NT2/D1 (cell line): ENCODE data around the gene ARL13A.
"Not testable (repeated sequence)": the region's sequence is repeated elsewhere in the genome, so short reads cannot be mapped to it uniquely, and the experiment has no call there.

Experiments
- DNase-seq: peaks from one replicate; pipeline ENCODE4 v3.0.0-alpha.2; 2011; ENCODE audit warnings: low read depth, low spot score
- H3K27me3 ChIP-seq: 2 replicates; pipeline ENCODE4 v1.6.0; 2011; ENCODE audit warnings: mild to moderate bottlenecking; ENCODE audit not compliant: insufficient read length, insufficient read depth
- H3K36me3 ChIP-seq: 2 replicates; pipeline ENCODE4 v1.6.1; 2011; ENCODE audit warnings: mild to moderate bottlenecking, low read length, mixed read lengths; ENCODE audit not compliant: insufficient read depth, insufficient read length
- H3K4me1 ChIP-seq: 2 replicates; pipeline ENCODE4 v1.5.1; 2011; ENCODE audit not compliant: insufficient read depth, insufficient read length
- H3K4me3 ChIP-seq: 2 replicates; pipeline ENCODE4 v1.5.1; 2011; ENCODE audit warnings: low read depth; ENCODE audit not compliant: insufficient read length
- H3K9ac ChIP-seq: 2 replicates; pipeline ENCODE4 v1.6.0; 2011; ENCODE audit warnings: low read depth; ENCODE audit not compliant: insufficient read length
- H3K9me3 ChIP-seq: 2 replicates; pipeline ENCODE4 v1.5.1; 2011; ENCODE audit warnings: mild to moderate bottlenecking, low read length; ENCODE audit not compliant: insufficient read depth
- SUZ12 ChIP-seq: IDR thresholded peaks from 2 replicates; pipeline ENCODE4 v1.6.1; 2011; ENCODE audit not compliant: insufficient read length, insufficient read depth; ENCODE audit errors: extremely low read depth
- YY1 ChIP-seq: IDR thresholded peaks from 2 replicates; pipeline ENCODE4 v1.6.1; 2011; ENCODE audit not compliant: insufficient read length, insufficient read depth
- ZNF274 ChIP-seq: IDR thresholded peaks from 2 replicates; pipeline ENCODE4 v1.6.1; 2011; ENCODE audit warnings: mild to moderate bottlenecking, low read depth, low read length

ARL13A gene

GRCh38 chrX:100994352-100995281, 25.1 kb downstream of the ARL13A start:
- H3K36me3 ChIP-seq = no peaks in the 10 kb centered on the region
- no peak overlapping the region for H3K9ac ChIP-seq
- H3K9me3 ChIP-seq = no peaks in the 10 kb centered on the region
- DNase-seq = no peak
- no peaks in the 10 kb centered on the region for H3K27me3 ChIP-seq
- no peaks in the 10 kb centered on the region for H3K4me1 ChIP-seq
- TF ChIP-seq ZNF274 (no peak), YY1 (no peak), SUZ12 (no peak)
- H3K4me3 ChIP-seq = no peak overlapping the region

- Histone ChIP-seq H3K36me3 (no peaks in the 10 kb centered on the region), H3K9me3 (no peaks in the 10 kb centered on the region), H3K27me3 (no peaks in the 10 kb centered on the region), H3K4me1 (no peaks in the 10 kb centered on the region), H3K4me3 (no peak overlapping the region), H3K9ac (no peak overlapping the region)
- TF ChIP-seq YY1 = no peak
- TF ChIP-seq ZNF274 = no peak
- no peak for TF ChIP-seq SUZ12
- DNase-seq = no peak
Observed at GRCh38 chrX:100995469-100995868, 26.0 kb downstream of the ARL13A start.

DNA sequence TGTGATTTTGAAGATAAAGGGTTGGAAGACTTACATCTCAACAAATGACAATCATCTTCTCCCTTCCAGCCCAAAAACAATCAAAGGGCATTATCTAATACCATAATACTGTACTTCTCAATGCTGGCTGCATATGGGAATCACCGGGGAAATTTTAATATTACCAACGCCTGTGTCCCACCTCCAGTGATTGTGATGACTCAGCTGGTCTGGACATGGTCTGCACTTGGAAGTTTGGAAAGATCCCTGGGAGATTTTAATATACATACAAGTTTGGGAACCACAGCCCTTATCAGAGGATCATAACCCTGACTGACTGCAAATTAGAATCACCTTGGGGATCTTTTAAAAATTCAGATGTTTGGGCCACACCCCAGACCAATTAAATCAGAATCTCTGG, 29.9 kb downstream of the ARL13A start:
- Histone ChIP-seq H3K36me3 (peaks cover 4% of the 10 kb centered on the region), H3K4me1 (no peaks in the 10 kb centered on the region), H3K9me3 (no peaks in the 10 kb centered on the region), H3K9ac (no peak overlapping the region), H3K4me3 (no peak overlapping the region), H3K27me3 (no peaks in the 10 kb centered on the region)
- TF ChIP-seq SUZ12 (no peak), YY1 (no peak), ZNF274 (no peak)
- no peak for DNase-seq

DNA sequence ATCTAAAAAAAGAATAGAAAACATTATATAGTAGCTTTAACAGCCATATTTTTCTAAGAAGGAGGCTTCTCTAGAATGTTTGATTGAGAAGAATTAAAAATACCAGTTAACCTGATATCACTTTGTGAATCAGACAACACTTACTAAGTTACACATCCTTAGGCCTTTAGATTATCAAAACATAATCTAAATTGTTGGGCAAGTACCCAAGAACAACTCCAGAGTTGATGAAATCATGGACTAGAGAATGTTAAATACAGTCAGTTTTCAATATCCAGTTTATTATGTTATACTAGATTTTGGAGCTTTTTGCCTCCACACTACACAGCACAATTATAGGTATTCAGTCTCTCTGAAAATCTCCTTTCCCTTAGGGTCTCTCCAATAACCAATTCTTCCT, 39.6 kb downstream of the ARL13A start:
- no peak overlapping the region for H3K9ac ChIP-seq
- TF ChIP-seq YY1 (no peak), SUZ12 (no peak), ZNF274 (no peak)
- H3K9me3 ChIP-seq = no peaks in the 10 kb centered on the region
- no peak overlapping the region for H3K4me3 ChIP-seq
- H3K4me1 ChIP-seq = no peaks in the 10 kb centered on the region
- H3K27me3 ChIP-seq = no peaks in the 10 kb centered on the region
- peaks cover 26% of the 10 kb centered on the region for H3K36me3 ChIP-seq
- no peak for DNase-seq

GRCh38 chrX:101012031-101012430, 42.5 kb downstream of the ARL13A start:
- H3K4me3 ChIP-seq, DNase-seq, H3K9ac ChIP-seq, H3K4me1 ChIP-seq, H3K27me3 ChIP-seq, H3K9me3 ChIP-seq: not testable (repeated sequence)
- peaks cover 19% of the 10 kb centered on the region for H3K36me3 ChIP-seq

- H3K36me3 ChIP-seq = peaks cover 48% of the 10 kb centered on the region
- no peaks in the 10 kb centered on the region for H3K4me1 ChIP-seq
- TF ChIP-seq ZNF274 (no peak), SUZ12 (no peak), YY1 (no peak)
- H3K27me3 ChIP-seq = no peaks in the 10 kb centered on the region
- H3K9ac ChIP-seq = no peak overlapping the region
- no peaks in the 10 kb centered on the region for H3K9me3 ChIP-seq
- DNase-seq = no peak
- no peak overlapping the region for H3K4me3 ChIP-seq
Observed at GRCh38 chrX:101022020-101022419, 52.5 kb downstream of the ARL13A start.

DNA sequence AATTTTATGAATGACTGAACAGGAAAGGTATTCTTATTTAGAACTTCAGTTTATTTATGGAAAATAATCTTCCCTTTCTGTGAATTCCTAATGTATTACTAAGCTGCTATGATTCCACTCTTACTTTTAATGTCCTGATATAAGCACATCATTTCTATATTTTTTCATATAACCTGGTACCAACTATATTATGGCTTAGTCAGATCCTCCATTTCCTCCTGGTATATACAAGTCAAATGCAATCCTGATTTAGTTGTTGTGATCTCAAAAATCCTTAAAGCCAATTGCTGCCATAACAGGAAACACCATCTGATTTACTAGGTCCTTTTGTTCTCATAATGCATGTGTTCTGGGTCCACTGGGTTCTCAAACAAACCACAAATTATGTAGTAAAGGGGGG, 55.6 kb downstream of the ARL13A start:
- TF ChIP-seq ZNF274 (no peak), SUZ12 (no peak), YY1 (no peak)
- H3K9ac ChIP-seq = no peak overlapping the region
- no peak for DNase-seq
- no peaks in the 10 kb centered on the region for H3K4me1 ChIP-seq
- H3K4me3 ChIP-seq = no peak overlapping the region
- H3K27me3 ChIP-seq = no peaks in the 10 kb centered on the region
- peaks cover 37% of the 10 kb centered on the region for H3K36me3 ChIP-seq
- H3K9me3 ChIP-seq = no peaks in the 10 kb centered on the region
